Fibroblast of the aortic adventitia (primary cell): Measurements from ENCODE around the gene PTBP3. TPM values are rescaled to one million over a fixed set of nuclear protein-coding genes. Genes with fewer than 3 reads are reported as not detected.

Source experiments
- DNase-seq: peaks from one replicate; pipeline ENCODE4 v3.0.0-alpha.2; 2010; ENCODE audit warnings: low read depth
- H3K4me3 ChIP-seq: 2 replicates; pipeline ENCODE4 v1.5.1; 2011; ENCODE audit warnings: low read depth, mild to moderate bottlenecking, control low read depth, low read length, moderate library complexity
- total RNA-seq: library from RNA; depleted of rRNA; stranded (reverse); fragments of >200 nt; gene quantifications from 2 replicates; pipeline ENCODE4 v1.2.3, GENCODE V29; 2012; ENCODE audit warnings: low replicate concordance
- TF ChIP-seq, protein P1 (sequence below): IDR thresholded peaks from 2 replicates; pipeline ENCODE4 v1.5.1; 2011; ENCODE audit warnings: mild to moderate bottlenecking, low read length, control low read depth, inconsistent platforms; ENCODE audit not compliant: insufficient read depth

The PTBP3 gene, protein sequence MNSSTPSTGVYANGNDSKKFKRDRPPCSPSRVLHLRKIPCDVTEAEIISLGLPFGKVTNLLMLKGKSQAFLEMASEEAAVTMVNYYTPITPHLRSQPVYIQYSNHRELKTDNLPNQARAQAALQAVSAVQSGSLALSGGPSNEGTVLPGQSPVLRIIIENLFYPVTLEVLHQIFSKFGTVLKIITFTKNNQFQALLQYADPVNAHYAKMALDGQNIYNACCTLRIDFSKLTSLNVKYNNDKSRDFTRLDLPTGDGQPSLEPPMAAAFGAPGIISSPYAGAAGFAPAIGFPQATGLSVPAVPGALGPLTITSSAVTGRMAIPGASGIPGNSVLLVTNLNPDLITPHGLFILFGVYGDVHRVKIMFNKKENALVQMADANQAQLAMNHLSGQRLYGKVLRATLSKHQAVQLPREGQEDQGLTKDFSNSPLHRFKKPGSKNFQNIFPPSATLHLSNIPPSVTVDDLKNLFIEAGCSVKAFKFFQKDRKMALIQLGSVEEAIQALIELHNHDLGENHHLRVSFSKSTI
- 11.4 and 32.4 TPM in 2 replicates for total RNA-seq

DNA sequence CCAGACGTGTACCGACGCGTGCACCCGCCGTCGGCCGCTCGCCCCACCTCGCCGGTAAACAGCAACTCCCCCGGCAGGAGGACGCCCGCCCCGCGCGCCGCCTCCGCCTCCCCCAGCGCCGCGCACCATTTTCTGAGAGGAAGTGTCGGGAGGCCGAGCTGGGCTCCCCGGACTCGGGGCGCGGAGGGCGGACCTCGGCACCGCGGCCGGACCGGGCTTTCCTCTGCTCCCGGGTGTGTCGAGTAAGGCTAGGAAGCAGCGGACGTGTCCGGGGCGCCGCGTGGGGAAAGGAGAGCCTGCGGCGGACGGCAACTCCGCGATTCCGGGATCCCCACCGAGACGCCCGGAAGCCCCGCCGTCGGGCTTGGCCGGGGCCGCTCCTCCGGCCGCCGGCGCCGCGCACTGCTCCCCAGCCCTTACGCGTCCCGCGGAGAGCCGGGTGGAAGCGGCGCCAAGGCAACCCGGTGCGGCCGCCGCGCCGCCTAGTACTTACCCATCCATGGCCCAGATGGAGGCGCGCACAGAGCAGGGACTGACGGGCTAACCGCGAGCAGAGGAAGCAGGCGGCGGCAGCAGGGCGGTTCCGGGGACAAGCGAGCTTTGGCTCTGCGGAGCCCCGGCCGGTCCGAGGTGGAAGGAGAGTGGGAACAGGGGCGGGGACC is at the start of gene PTBP3:
Gene PTBP3, minus strand, starts transcription at position 643 of the 662 bp plus-strand sequence. CDS start 35,754 bp downstream, outside the sequence.
- peak; percentile 48 for DNase-seq
- H3K4me3 ChIP-seq: peak within 1 kb of the TSS; percentile 91
- TF ChIP-seq, protein P1, sequence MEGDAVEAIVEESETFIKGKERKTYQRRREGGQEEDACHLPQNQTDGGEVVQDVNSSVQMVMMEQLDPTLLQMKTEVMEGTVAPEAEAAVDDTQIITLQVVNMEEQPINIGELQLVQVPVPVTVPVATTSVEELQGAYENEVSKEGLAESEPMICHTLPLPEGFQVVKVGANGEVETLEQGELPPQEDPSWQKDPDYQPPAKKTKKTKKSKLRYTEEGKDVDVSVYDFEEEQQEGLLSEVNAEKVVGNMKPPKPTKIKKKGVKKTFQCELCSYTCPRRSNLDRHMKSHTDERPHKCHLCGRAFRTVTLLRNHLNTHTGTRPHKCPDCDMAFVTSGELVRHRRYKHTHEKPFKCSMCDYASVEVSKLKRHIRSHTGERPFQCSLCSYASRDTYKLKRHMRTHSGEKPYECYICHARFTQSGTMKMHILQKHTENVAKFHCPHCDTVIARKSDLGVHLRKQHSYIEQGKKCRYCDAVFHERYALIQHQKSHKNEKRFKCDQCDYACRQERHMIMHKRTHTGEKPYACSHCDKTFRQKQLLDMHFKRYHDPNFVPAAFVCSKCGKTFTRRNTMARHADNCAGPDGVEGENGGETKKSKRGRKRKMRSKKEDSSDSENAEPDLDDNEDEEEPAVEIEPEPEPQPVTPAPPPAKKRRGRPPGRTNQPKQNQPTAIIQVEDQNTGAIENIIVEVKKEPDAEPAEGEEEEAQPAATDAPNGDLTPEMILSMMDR: no peak

DNA sequence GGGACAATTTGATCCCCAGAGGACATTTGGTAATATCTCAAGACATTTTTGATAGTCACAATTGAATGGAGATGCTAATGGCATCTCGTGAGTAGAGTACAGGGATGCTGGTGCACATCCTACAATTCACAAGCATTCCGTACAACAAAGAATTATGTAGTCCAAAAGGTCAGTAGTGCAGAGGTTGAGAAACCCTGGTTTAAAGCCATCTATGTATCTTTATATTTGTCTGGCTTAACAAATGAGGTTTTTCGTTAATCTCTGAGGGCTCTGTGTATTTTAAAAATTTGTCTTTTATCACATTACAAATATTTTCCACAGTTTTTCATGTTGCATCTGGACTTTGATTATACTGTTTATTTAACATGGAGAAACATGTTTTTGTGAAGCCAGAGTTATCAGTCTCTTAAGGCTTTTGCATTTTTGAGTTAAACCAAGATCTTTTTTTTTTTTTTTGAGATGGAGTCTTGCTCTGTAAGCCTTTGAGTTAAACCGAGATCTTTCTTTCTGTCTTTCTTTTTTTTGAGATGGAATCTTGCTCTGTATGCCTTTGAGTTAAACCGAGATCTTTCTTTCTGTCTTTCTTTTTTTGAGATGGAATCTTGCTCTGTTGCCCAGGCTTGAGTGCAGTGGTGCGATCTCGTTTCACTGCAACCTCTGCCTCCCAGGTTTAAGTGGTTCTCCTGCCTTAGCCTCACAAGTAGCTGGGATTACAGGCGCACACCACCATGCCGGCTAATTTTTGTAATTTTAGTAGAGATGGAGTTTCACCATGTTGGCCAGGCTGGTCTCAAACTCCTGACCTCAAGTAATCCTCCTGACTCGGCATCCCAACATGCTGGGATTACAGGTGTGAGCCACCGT is 49.3 kb upstream of the PTBP3 start:
- H3K4me3 ChIP-seq: no peak overlapping the region
- TF ChIP-seq, protein P1: no peak
- DNase-seq: peak; percentile 25

DNA sequence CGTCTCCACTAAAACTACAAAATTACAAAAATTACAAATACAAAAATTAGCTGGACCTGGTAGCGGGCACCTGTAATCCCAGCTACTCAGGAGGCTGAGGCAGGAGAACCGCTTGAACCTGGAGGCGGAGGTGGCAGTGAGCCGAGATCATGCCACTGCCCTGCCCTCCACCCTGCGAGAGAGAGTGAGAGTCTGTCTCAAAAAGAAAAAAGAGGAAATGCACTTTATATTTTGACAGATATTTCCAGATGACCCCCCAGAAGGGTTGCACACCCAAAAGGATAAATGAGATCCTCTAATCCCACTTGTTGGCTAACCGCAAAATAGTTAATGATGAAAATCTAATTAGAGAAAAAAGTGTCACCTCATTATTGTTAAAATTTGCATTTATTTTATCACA is 48.6 kb upstream of the PTBP3 start:
- no peak for DNase-seq
- TF ChIP-seq, protein P1: no peak
- no peak overlapping the region for H3K4me3 ChIP-seq

DNA sequence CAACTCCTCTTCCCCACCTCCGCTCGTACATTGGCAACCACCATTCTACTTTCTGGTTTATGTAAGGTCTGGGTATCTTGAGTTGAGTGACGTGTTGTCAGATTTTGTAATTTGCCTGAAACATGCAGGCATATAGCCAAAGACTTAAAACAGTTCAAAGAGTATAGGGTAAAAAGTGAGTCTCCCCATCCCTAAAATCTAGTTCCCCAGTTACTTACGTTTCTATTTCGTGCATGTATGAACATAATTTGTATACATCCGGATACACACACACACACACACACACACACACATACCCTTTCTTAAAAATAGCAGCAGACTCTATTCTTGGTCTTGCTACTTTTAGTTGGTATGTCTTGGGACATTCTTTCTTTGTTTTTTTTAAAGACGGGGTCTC is 47.4 kb upstream of the PTBP3 start:
- DNase-seq: peak; percentile 56
- TF ChIP-seq, protein P1: no peak
- peak overlapping the region; percentile 92 for H3K4me3 ChIP-seq

DNA sequence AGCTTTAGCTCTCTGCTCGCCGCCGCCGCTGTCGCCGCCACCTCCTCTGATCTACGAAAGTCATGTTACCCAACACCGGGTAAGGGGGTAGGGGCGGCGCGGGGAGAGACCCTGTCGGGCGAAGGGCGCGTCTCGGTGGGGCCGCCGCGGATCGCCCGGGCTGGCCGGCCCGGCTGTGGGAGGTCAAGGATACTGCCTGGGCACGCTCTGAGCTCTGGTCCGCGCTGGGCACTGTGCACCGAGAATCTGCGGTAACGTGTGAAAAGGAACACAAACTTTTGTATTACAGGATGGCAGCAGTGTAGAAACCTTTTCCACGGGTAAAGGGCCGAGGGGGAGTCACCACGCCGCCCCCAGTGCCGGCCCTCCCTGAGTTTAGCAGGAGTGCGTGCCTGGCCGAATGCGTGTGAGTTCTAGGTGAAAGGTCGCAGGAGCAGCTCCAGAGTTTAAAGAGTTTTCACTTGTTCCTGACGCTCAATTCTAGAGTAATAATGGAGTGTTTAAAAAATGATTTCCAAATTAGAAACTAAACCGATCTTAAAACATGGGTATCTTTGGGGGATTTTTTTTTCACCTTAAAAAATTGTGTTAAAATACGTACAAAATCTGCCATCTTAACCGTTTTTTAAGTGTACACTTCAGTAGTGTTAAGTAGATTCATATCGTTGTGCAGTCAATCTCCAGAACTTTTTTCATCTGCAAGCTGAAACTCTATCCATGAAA is 46.8 kb upstream of the PTBP3 start, which contains the start of gene HSDL2:
Gene HSDL2, plus strand, starts transcription at position 7 of the 723 bp plus-strand sequence. Its CDS starts 56 bp downstream, at position 63.
- peak within 1 kb of the TSS; percentile 92 for H3K4me3 ChIP-seq
- peak; percentile 48 for DNase-seq
- TF ChIP-seq, protein P1: no peak
